H1 (cell line): ENCODE data around the gene HMGN3. TPM values are rescaled to one million over a fixed set of nuclear protein-coding genes. Genes with fewer than 3 reads are reported as not detected.

Source experiments
- CTCF ChIA-PET: fragments of 300-600 bp; sonication (Branson Sonifier 250); formaldehyde crosslinking; loops from one replicate; lab custom pipeline; 2021; ENCODE audit not compliant: partially characterized antibody; lab: Charles Lee
- POLR2A ChIA-PET: fragments of 300-600 bp; sonication (Branson Sonifier 250); formaldehyde crosslinking; loops from one replicate; lab custom pipeline; 2021; ENCODE audit warnings: inconsistent platforms; ENCODE audit not compliant: partially characterized antibody; lab: Charles Lee
- DNase-seq, 2 experiments: peaks; one replicate each; pipeline versions ENCODE4 v3.0.0 to v3.0.0-alpha.2; 2010 to 2022; ENCODE audit warnings: low spot score in 2 of 2, low read depth in 1 of 2, mixed read lengths in 1 of 2
- FAIRE-seq: peaks from 2 replicates; lab custom pipeline; 2011; peaks lifted over from hg19 to GRCh38; lab: Jason Lieb, UNC
- H2AFZ ChIP-seq: 2 replicates; pipeline ENCODE4 v1.8.1; 2012; ENCODE audit warnings: low read length, inconsistent platforms
- H2AK5ac ChIP-seq: 2 replicates; pipeline ENCODE4 v1.6.1; 2013; ENCODE audit warnings: low read depth, low read length
- H2BK120ac ChIP-seq: replicated peaks from 2 replicates; pipeline ENCODE3; 2013; ENCODE audit warnings: low read depth, low read length, inconsistent platforms
- H2BK12ac ChIP-seq: 2 replicates; pipeline ENCODE4 v1.6.1; 2013; ENCODE audit warnings: low read depth, low read length
- H2BK15ac ChIP-seq: 2 replicates; pipeline ENCODE4 v1.6.1; 2013; ENCODE audit warnings: low read length
- H2BK20ac ChIP-seq: 2 replicates; pipeline ENCODE4 v1.6.1; 2013; ENCODE audit warnings: low read length
- H2BK5ac ChIP-seq: 2 replicates; pipeline ENCODE4 v1.6.1; 2013; ENCODE audit warnings: low read depth, low read length
- H3K14ac ChIP-seq: 2 replicates; pipeline ENCODE4 v1.6.1; 2013; ENCODE audit warnings: inconsistent platforms; ENCODE audit not compliant: insufficient read length
- H3K18ac ChIP-seq: 2 replicates; pipeline ENCODE4 v1.6.1; 2013; ENCODE audit warnings: low read length; ENCODE audit errors: extremely low read depth
- H3K23ac ChIP-seq: 2 replicates; pipeline ENCODE4 v1.6.1; 2013; ENCODE audit warnings: inconsistent platforms; ENCODE audit not compliant: insufficient read length
- H3K23me2 ChIP-seq: 2 replicates; pipeline ENCODE4 v1.6.1; 2013; ENCODE audit warnings: low read depth, low read length
- H3K27ac ChIP-seq: 2 replicates; pipeline ENCODE4 v1.6.1; 2011; ENCODE audit warnings: low read depth, low read length, inconsistent platforms
- H3K27me3 ChIP-seq, 4 experiments: replicated peaks in 1 of 4; 1 replicate in 1 of 4; 2 replicates in 3 of 4; pipeline versions ENCODE4 v1.6.1 to v1.8.1; 2011 to 2013; ENCODE audit warnings: low read length in 3 of 4, mild to moderate bottlenecking in 3 of 4, inconsistent platforms in 2 of 4, mixed read lengths in 2 of 4, moderate library complexity in 1 of 4; ENCODE audit not compliant: control insufficient read depth in 3 of 4, insufficient read depth in 3 of 4; ENCODE audit errors: extremely low read depth in 1 of 4
- H3K36me3 ChIP-seq, 4 experiments: 2 replicates each; pipeline versions ENCODE4 v1.6.1 to v1.8.1; 2011 to 2013; ENCODE audit warnings: mild to moderate bottlenecking in 4 of 4, low read length in 3 of 4, moderate library complexity in 2 of 4, control low read depth in 1 of 4, inconsistent platforms in 1 of 4; ENCODE audit not compliant: insufficient read depth in 4 of 4, control insufficient read depth in 2 of 4
- H3K4ac ChIP-seq: replicated peaks from 2 replicates; pipeline ENCODE3; 2013; ENCODE audit warnings: low read length, low read depth, mixed read lengths, inconsistent platforms; ENCODE audit not compliant: insufficient read length
- H3K4me1 ChIP-seq, 4 experiments: replicated peaks in 1 of 4; 1 replicate in 1 of 4; 2 replicates in 3 of 4; pipeline versions ENCODE4 v1.6.1 to v1.8.1; 2011 to 2013; ENCODE audit warnings: low read length in 3 of 4, inconsistent platforms in 2 of 4, mixed read lengths in 1 of 4; ENCODE audit not compliant: insufficient read depth in 4 of 4, control insufficient read depth in 3 of 4
- H3K4me2 ChIP-seq, 2 experiments: 2 replicates each; pipeline versions ENCODE4 v1.6.1 to v1.8.1; 2011 to 2013; ENCODE audit warnings: low read depth in 2 of 2, low read length in 2 of 2, control low read depth in 1 of 2, inconsistent platforms in 1 of 2, mild to moderate bottlenecking in 1 of 2; ENCODE audit not compliant: insufficient read depth in 1 of 2
- H3K4me3 ChIP-seq, 4 experiments: fragments of 200-600, 300-600 bp in 1 of 4; sonication (generic), shearing (Covaris generic), sonication (Bioruptor Twin) in 1 of 4; 2 replicates each; pipeline versions ENCODE4 v1.5.1 to v1.8.1; 2011 to 2016; ENCODE audit warnings: low read length in 4 of 4, low read depth in 3 of 4, control low read depth in 2 of 4, inconsistent platforms in 2 of 4, mild to moderate bottlenecking in 2 of 4, mixed read lengths in 1 of 4, moderate library complexity in 1 of 4; ENCODE audit not compliant: insufficient read depth in 2 of 4; ENCODE audit errors: extremely low read depth in 1 of 4
- H3K56ac ChIP-seq: replicated peaks from 2 replicates; pipeline ENCODE3; 2013; ENCODE audit warnings: low read depth, mild to moderate bottlenecking, mixed read lengths, low read length, inconsistent platforms; ENCODE audit not compliant: insufficient read length
- H3K79me1 ChIP-seq: 2 replicates; pipeline ENCODE4 v1.6.1; 2013; ENCODE audit warnings: low read depth, low read length, control low read depth
- H3K79me2 ChIP-seq, 2 experiments: 2 replicates each; pipeline versions ENCODE4 v1.6.1 to v1.8.1; 2012 to 2013; ENCODE audit warnings: low read length in 2 of 2, mild to moderate bottlenecking in 2 of 2, inconsistent platforms in 1 of 2; ENCODE audit not compliant: insufficient read depth in 2 of 2, control insufficient read depth in 1 of 2
- H3K9ac ChIP-seq, 4 experiments: replicated peaks in 1 of 4; 1 replicate in 1 of 4; 2 replicates in 3 of 4; pipeline versions ENCODE4 v1.6.1 to v1.8.1; 2011 to 2013; ENCODE audit warnings: low read depth in 3 of 4, low read length in 3 of 4, control low read depth in 2 of 4, mild to moderate bottlenecking in 2 of 4, moderate library complexity in 2 of 4, inconsistent platforms in 1 of 4; ENCODE audit errors: extremely low read depth in 1 of 4
- H3K9me3 ChIP-seq, 2 experiments: 2 replicates each; pipeline versions ENCODE4 v1.6.1 to v1.8.1; 2012 to 2013; ENCODE audit warnings: mild to moderate bottlenecking in 2 of 2, moderate library complexity in 2 of 2, control low read depth in 1 of 2, inconsistent platforms in 1 of 2, low read depth in 1 of 2, low read length in 1 of 2, mixed read lengths in 1 of 2; ENCODE audit not compliant: insufficient read depth in 2 of 2
- H4K20me1 ChIP-seq, 2 experiments: replicated peaks in 1 of 2; 2 replicates each; pipeline versions ENCODE3 to v1.8.1; 2011 to 2013; ENCODE audit warnings: inconsistent platforms in 2 of 2, low read length in 2 of 2, mild to moderate bottlenecking in 1 of 2; ENCODE audit not compliant: insufficient read depth in 2 of 2, control insufficient read depth in 1 of 2
- H4K5ac ChIP-seq: 2 replicates; pipeline ENCODE4 v1.6.1; 2013; ENCODE audit warnings: low read length, low read depth, mixed read lengths, inconsistent platforms; ENCODE audit not compliant: insufficient read length
- H4K8ac ChIP-seq: 2 replicates; pipeline ENCODE4 v1.8.0; 2013; ENCODE audit warnings: mild to moderate bottlenecking, moderate library complexity, low read length, inconsistent platforms; ENCODE audit not compliant: insufficient read depth; ENCODE audit errors: extremely low read depth
- H4K91ac ChIP-seq: replicated peaks from 2 replicates; pipeline ENCODE3; 2013; ENCODE audit warnings: low read length, mixed read lengths, inconsistent platforms; ENCODE audit not compliant: insufficient read length
- POLR2AphosphoS5 ChIP-seq: IDR thresholded peaks from 2 replicates; pipeline ENCODE4 v1.6.1; 2011; ENCODE audit warnings: low read depth, low read length
- SIRT6 ChIP-seq: IDR thresholded peaks from one replicate; pipeline ENCODE4 v1.7.1; 2012; ENCODE audit warnings: low read length, inconsistent platforms
- TAF7 ChIP-seq: optimal IDR thresholded peaks from 2 replicates; pipeline ENCODE3; 2011; ENCODE audit warnings: low read depth, mild to moderate bottlenecking, inconsistent platforms, low read length, moderate library complexity, borderline replicate concordance
- TCF12 ChIP-seq: IDR thresholded peaks from 2 replicates; pipeline ENCODE4 v1.6.1; 2011; ENCODE audit warnings: low read depth, mild to moderate bottlenecking, low read length
- WGBS, 2 experiments: shearing (Covaris generic) in 1 of 2; methylation state at CpG; one replicate each; pipeline versions ENCODE4 v1.1.6 to v1.1.7; 2013 to 2015; ENCODE audit warnings: low lambda C conversion rate in 2 of 2, mixed read lengths in 2 of 2, inconsistent platforms in 1 of 2, low coverage in 1 of 2, missing lambda C conversion rate in 1 of 2; ENCODE audit not compliant: insufficient replicate concordance in 2 of 2, insufficient coverage in 1 of 2, insufficient read length in 1 of 2; ENCODE audit errors: extremely low coverage in 1 of 2, missing lambda C conversion rate in 1 of 2; 5-methylcytosine and 5-hydroxymethylcytosine counted together
- polyA plus RNA-seq, 7 experiments: library from polyadenylated mRNA; depleted of rRNA in 3 of 7; stranded (reverse) in 5 of 7; unstranded in 2 of 7; fragments of >200 nt in 5 of 7; fragments of 200-250 nt in 2 of 7; gene quantifications; 1 replicate in 5 of 7; 2 replicates in 1 of 7; 4 replicates in 1 of 7; pipeline versions ENCODE4 v1.2.1 to v1.2.3, GENCODE V29; 2011 to 2013; ENCODE audit warnings: missing spikeins in 2 of 7, mixed read lengths in 2 of 7
- total RNA-seq: library from RNA; stranded (reverse); fragmentation: NEBNext Ultra II Directional; extraction: Animal tissue kit (Norgen Biotek cat#: 25700); gene quantifications from 2 replicates; pipeline ENCODE4 v1.2.1, GENCODE V29; 2021

Gene HMGN3
- total and polyA plus RNA-seq, 2 of the 8 experiments (the other 6 are each of a cell fraction or from before 2014, with no cell fraction given), result 84.4 to 167 TPM

DNA sequence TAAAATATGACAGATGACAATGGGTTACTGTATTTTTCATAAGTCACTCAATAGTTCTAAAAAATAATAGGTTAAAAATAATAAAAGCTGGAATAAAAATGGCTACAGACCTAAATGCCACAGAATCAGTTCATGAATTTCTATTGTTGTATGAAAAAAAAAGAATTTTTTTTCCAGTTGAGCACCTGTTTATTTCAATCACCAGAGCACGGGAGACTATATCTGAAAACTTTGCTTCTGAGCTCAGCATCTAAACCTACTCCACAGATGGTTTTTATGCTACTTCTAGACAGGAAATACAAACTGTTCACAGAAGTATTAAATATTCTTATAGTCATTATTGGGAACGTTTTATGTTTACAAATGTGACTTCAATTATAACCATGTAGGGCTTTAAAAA, 50.4 kb downstream of the HMGN3 start:
- DNase-seq, result no peak

More for the DNA sequence above, 50.4 kb downstream of the HMGN3 start:
- Histone ChIP-seq H3K9ac (no peak overlapping the region), H3K18ac (no peak overlapping the region), H4K20me1 (no peaks in the 10 kb centered on the region), H2BK15ac (no peak overlapping the region), H3K27ac (no peak overlapping the region), H4K8ac (no peak overlapping the region), H3K27me3 (peaks cover 0 to 1% (median 0%) of the 10 kb centered on the region in 4 experiments; a peak in 1 of 7 replicates), H3K79me1 (no peaks in the 10 kb centered on the region), H2AK5ac (no peak overlapping the region), H2AFZ (no peak overlapping the region), H2BK120ac (no peak overlapping the region), H3K14ac (no peak overlapping the region), H3K79me2 (no peaks in the 10 kb centered on the region), H4K91ac (no peak overlapping the region), H3K4me3 (no peak overlapping the region), H4K5ac (no peak overlapping the region), H2BK20ac (no peak overlapping the region), H3K4ac (no peak overlapping the region), H3K23me2 (no peaks in the 10 kb centered on the region), H3K23ac (no peak overlapping the region), H2BK12ac (no peak overlapping the region), H3K36me3 (no peaks in the 10 kb centered on the region)
- POLR2A ChIA-PET, result no interaction called here
- FAIRE-seq, result no peak
- WGBS, 2 experiments, result 79% methylated on average over 2 of the region's 2 CpGs; no CpG with 5 or more reads in 1 of the 2 experiments
- TF ChIP-seq POLR2AphosphoS5, result no peak
- no peak for TF ChIP-seq TCF12
- TF ChIP-seq SIRT6, result no peak
- TF ChIP-seq TAF7, result no peak
- TF ChIP-seq, all 59 proteins: peak for 0
- H3K9me3 ChIP-seq, result no peaks in the 10 kb centered on the region; a peak in 1 of 4 replicates
- H3K4me2 ChIP-seq, result no peak overlapping the region
- no peak overlapping the region for H3K56ac ChIP-seq
- H2BK5ac ChIP-seq, result no peak overlapping the region
- H3K4me1 ChIP-seq, result 0 out of 7 replicates have a peak, but pooled peaks cover 0 to 2% (median 0%) of the 10 kb centered on the region in 4 experiments
- CTCF ChIA-PET, result no interaction called here
